HFFc6 (cell line): ENCODE data around the gene CRHR1. TPM values are rescaled to one million over a fixed set of nuclear protein-coding genes. Genes with fewer than 3 reads are reported as not detected.

Source experiments
- DNase-seq: peaks from one replicate; pipeline ENCODE4 v3.0.0-alpha.2; 2018
- H3K27ac Mint-ChIP-seq: 2 replicates; pipeline ENCODE4 v1.8.0; 2020; ENCODE audit warnings: mild to moderate bottlenecking, mixed read lengths
- H3K27me3 Mint-ChIP-seq: 2 replicates; pipeline ENCODE4 v1.8.0; 2021; ENCODE audit warnings: mild to moderate bottlenecking, moderate library complexity, mixed read lengths; ENCODE audit not compliant: insufficient read depth
- H3K36me3 Mint-ChIP-seq: 2 replicates; pipeline ENCODE4 v1.8.0; 2021; ENCODE audit warnings: low read depth, mixed read lengths
- H3K4me1 Mint-ChIP-seq: 2 replicates; pipeline ENCODE4 v1.8.0; 2020; ENCODE audit warnings: low read depth, mixed read lengths
- H3K4me3 Mint-ChIP-seq: 2 replicates; pipeline ENCODE4 v1.8.0; 2020; ENCODE audit warnings: mild to moderate bottlenecking, moderate library complexity, mixed read lengths
- H3K9me3 Mint-ChIP-seq: 2 replicates; pipeline ENCODE4 v1.8.0; 2020; ENCODE audit warnings: mild to moderate bottlenecking, mixed read lengths
- total RNA-seq, 6 experiments: library from RNA; stranded (reverse); fragmentation: NEBNext Ultra II Directional; extraction: Animal tissue kit (Norgen Biotek cat#: 25700); gene quantifications; 2 replicates in 1 of 6; 3 replicates in 5 of 6; pipeline ENCODE4 v1.2.3, GENCODE V29; 2021
- TF ChIP-seq, protein P1 (sequence below): fragments of 200-600 bp; sonication (generic); IDR thresholded peaks from 2 replicates; pipeline ENCODE4 v1.5.0; 2021; ENCODE audit warnings: antibody characterized with exemption, mild to moderate bottlenecking

The CRHR1 gene
- total RNA-seq, 6 experiments from 2014 or later: not detected

DNA sequence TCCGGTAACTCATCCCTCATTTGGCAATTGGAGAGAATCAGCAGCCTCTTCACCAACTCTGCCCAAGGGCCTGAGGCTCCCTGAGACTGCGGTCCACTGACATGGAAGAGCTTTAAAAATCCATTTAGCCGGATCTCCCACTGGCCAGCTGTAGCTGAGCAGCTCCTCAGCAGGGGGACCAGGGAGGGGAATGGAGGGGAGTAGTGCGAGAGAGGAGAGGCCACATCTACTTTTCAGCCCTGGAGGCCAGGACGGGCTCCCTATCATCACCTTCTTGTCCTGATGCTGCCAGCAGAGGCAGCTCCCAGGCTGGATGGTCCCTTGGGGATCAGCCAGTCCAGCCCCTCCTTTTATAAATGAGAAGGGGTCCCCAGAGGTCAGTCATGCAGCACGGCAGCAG is 35.5 kb downstream of the CRHR1 start:
- TF ChIP-seq, protein P1, sequence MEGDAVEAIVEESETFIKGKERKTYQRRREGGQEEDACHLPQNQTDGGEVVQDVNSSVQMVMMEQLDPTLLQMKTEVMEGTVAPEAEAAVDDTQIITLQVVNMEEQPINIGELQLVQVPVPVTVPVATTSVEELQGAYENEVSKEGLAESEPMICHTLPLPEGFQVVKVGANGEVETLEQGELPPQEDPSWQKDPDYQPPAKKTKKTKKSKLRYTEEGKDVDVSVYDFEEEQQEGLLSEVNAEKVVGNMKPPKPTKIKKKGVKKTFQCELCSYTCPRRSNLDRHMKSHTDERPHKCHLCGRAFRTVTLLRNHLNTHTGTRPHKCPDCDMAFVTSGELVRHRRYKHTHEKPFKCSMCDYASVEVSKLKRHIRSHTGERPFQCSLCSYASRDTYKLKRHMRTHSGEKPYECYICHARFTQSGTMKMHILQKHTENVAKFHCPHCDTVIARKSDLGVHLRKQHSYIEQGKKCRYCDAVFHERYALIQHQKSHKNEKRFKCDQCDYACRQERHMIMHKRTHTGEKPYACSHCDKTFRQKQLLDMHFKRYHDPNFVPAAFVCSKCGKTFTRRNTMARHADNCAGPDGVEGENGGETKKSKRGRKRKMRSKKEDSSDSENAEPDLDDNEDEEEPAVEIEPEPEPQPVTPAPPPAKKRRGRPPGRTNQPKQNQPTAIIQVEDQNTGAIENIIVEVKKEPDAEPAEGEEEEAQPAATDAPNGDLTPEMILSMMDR: no peak
- Mint-ChIP-seq H3K4me1 (no peaks in the 10 kb centered on the region), H3K27ac (no peak overlapping the region), H3K4me3 (no peak overlapping the region), H3K27me3 (peaks cover 25% of the 10 kb centered on the region), H3K36me3 (no peaks in the 10 kb centered on the region), H3K9me3 (no peaks in the 10 kb centered on the region)
- no peak for DNase-seq

GRCh38 chr17:45820052-45820780 is 36.1 kb downstream of the CRHR1 start:
- H3K27me3 Mint-ChIP-seq: peaks cover 28% of the 10 kb centered on the region
- no peak overlapping the region for H3K27ac Mint-ChIP-seq
- TF ChIP-seq, protein P1: no peak
- DNase-seq: no peak
- H3K4me1 Mint-ChIP-seq: no peaks in the 10 kb centered on the region
- no peak overlapping the region for H3K4me3 Mint-ChIP-seq
- H3K9me3 Mint-ChIP-seq: no peaks in the 10 kb centered on the region
- no peaks in the 10 kb centered on the region for H3K36me3 Mint-ChIP-seq

- no peaks in the 10 kb centered on the region for H3K9me3 Mint-ChIP-seq
- peaks cover 29% of the 10 kb centered on the region for H3K27me3 Mint-ChIP-seq
Observed at GRCh38 chr17:45821147-45821546, 37.0 kb downstream of the CRHR1 start.

DNA sequence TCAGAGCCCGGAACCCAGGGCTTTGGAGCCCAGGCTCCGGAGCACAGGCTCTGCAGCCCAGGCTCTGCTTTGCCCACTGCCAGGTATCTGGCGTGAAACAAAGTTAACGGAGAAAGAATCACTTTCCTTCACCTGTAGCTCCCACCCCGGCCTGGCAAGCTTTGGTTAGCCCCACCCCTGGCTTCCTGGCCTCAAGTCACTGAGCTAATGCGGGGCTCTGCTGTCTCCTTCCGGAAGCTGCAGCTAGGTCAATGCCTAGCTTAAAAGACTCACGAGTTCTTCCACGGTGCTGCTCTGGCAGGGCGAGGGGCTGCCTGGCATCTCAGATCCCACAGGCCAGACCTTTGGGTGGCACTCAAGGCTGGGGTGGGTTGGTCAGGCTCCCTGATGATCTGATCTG is 39.5 kb downstream of the CRHR1 start:
- Mint-ChIP-seq H3K36me3 (no peaks in the 10 kb centered on the region), H3K27me3 (peaks cover 38% of the 10 kb centered on the region), H3K27ac (no peak overlapping the region), H3K4me1 (peaks cover 3% of the 10 kb centered on the region; the same call in 1 of the 2 replicates), H3K4me3 (no peak overlapping the region), H3K9me3 (no peaks in the 10 kb centered on the region)
- no peak for DNase-seq
- TF ChIP-seq, protein P1: no peak

More at GRCh38 chr17:45821147-45821546, 37.0 kb downstream of the CRHR1 start:
- no peak overlapping the region for H3K27ac Mint-ChIP-seq
- no peak for DNase-seq
- TF ChIP-seq, protein P1: no peak
- no peaks in the 10 kb centered on the region for H3K4me1 Mint-ChIP-seq
- no peak overlapping the region for H3K4me3 Mint-ChIP-seq
- H3K36me3 Mint-ChIP-seq: no peaks in the 10 kb centered on the region

GRCh38 chr17:45824475-45824874 is 40.4 kb downstream of the CRHR1 start:
- Mint-ChIP-seq H3K4me3 (no peak overlapping the region), H3K4me1 (peaks cover 7% of the 10 kb centered on the region; the same call in 1 of the 2 replicates), H3K9me3 (no peaks in the 10 kb centered on the region), H3K27me3 (peaks cover 39% of the 10 kb centered on the region), H3K36me3 (no peaks in the 10 kb centered on the region), H3K27ac (no peak overlapping the region)
- TF ChIP-seq, protein P1: no peak
- no peak for DNase-seq
